HCT116 (cell line): ENCODE measurements around the gene PNN. TPM values are rescaled to one million over a fixed set of nuclear protein-coding genes. Genes with fewer than 3 reads are reported as not detected.

Experiments
- ATAC-seq: fragments of 200-7000 bp; cut with Tn5 transposase; 2 replicates; pipeline ENCODE4 v1.9.1; 2020; ENCODE audit warnings: mild to moderate bottlenecking, moderate library complexity
- BruUV-seq: library from RNA; stranded (reverse); fragments of 400-500 nt; replicated peaks from 2 replicates; lab custom pipeline; 2021; lab: Mats Ljungman, UMichigan
- CTCF ChIA-PET: fragments of 300-600 bp; sonication (Branson Sonifier 250); formaldehyde crosslinking; loops from one replicate; lab custom pipeline; 2021; ENCODE audit warnings: antibody characterized with exemption; lab: Charles Lee
- POLR2A ChIA-PET: fragments of 300-600, 350-600 bp; sonication (Branson Sonifier 250); formaldehyde crosslinking; loops from one replicate; lab custom pipeline; 2021; ENCODE audit warnings: antibody characterized with exemption; lab: Charles Lee
- RAD21 ChIA-PET, 2 experiments: fragments of 300-600 bp; sonication (Branson Sonifier 250); formaldehyde crosslinking; loops; one replicate each; lab custom pipeline; 2023; ENCODE audit warnings: low total read pairs in 2 of 2; ENCODE audit not compliant: uncharacterized antibody in 2 of 2, unreplicated experiment in 2 of 2, low non-redundant PET in 1 of 2; lab: Charles Lee
- DNase-seq: peaks from one replicate; pipeline ENCODE4 v3.0.0-alpha.2; 2010; ENCODE audit warnings: low read depth, low spot score
- H2AFZ ChIP-seq: fragments of 200-600 bp; shearing (Covaris generic), sonication (generic); 2 replicates; pipeline ENCODE4 v1.6.1; 2017; ENCODE audit warnings: low read depth, mixed run types, mixed read lengths, antibody characterized with exemption, low read length; ENCODE audit not compliant: poor library complexity, severe bottlenecking
- H3K27ac ChIP-seq: 2 replicates; pipeline ENCODE4 v1.5.1; 2012; ENCODE audit warnings: low read depth, low read length
- H3K27me3 ChIP-seq: fragments of 200-600 bp; sonication (generic); 2 replicates; pipeline ENCODE4 v1.6.1; 2016; ENCODE audit warnings: mixed run types, low read length, mixed read lengths; ENCODE audit not compliant: insufficient read depth
- H3K36me3 ChIP-seq, 2 experiments: fragments of 200-500 bp in 1 of 2; fragments of 200-600 bp in 1 of 2; sonication (Bioruptor generic) in 1 of 2; sonication (generic) in 1 of 2; 2 replicates each; pipeline versions ENCODE4 v1.5.1 to v1.6.1; 2014 to 2016; ENCODE audit warnings: low read length in 2 of 2, inconsistent platforms in 1 of 2, mixed read lengths in 1 of 2, mixed run types in 1 of 2; ENCODE audit not compliant: insufficient read depth in 2 of 2, control insufficient read depth in 1 of 2
- H3K4me1 ChIP-seq, 2 experiments: fragments of 200-600 bp in 1 of 2; sonication (generic) in 1 of 2; 2 replicates each; pipeline versions ENCODE4 v1.5.1 to v1.6.1; 2012 to 2017; ENCODE audit warnings: low read length in 2 of 2, inconsistent platforms in 1 of 2, mild to moderate bottlenecking in 1 of 2, mixed read lengths in 1 of 2, mixed run types in 1 of 2, moderate library complexity in 1 of 2; ENCODE audit not compliant: insufficient read depth in 2 of 2, control insufficient read depth in 1 of 2
- H3K4me2 ChIP-seq: fragments of 200-600 bp; sonication (generic); 2 replicates; pipeline ENCODE4 v1.6.1; 2017; ENCODE audit warnings: mixed run types, low read length, mixed read lengths
- H3K4me3 ChIP-seq, 2 experiments: fragments of 200-600 bp in 1 of 2; sonication (generic) in 1 of 2; replicated peaks in 1 of 2; 2 replicates each; pipeline ENCODE4 v1.5.1; 2011 to 2016; ENCODE audit warnings: low read length in 2 of 2, control low read depth in 1 of 2, low read depth in 1 of 2, mild to moderate bottlenecking in 1 of 2, mixed read lengths in 1 of 2, mixed run types in 1 of 2
- H3K79me2 ChIP-seq: fragments of 200-600 bp; sonication (generic); 2 replicates; pipeline ENCODE4 v1.6.1; 2017; ENCODE audit warnings: mild to moderate bottlenecking, mixed run types, low read length, moderate library complexity, mixed read lengths; ENCODE audit not compliant: insufficient read depth
- H3K9ac ChIP-seq: fragments of 200-600 bp; sonication (generic); 2 replicates; pipeline ENCODE4 v1.6.1; 2016; ENCODE audit warnings: low read length, mixed read lengths
- H3K9me2 ChIP-seq: fragments of 200-600 bp; sonication (generic), shearing (Covaris generic); 2 replicates; pipeline ENCODE4 v1.6.1; 2017; ENCODE audit warnings: mixed run types, mild to moderate bottlenecking, moderate library complexity; ENCODE audit not compliant: insufficient read depth
- H3K9me3 ChIP-seq, 2 experiments: fragments of 200-500 bp in 1 of 2; fragments of 200-600 bp in 1 of 2; sonication (Bioruptor generic) in 1 of 2; sonication (generic) in 1 of 2; 2 replicates each; pipeline ENCODE4 v1.6.1; 2014 to 2017; ENCODE audit warnings: low read length in 2 of 2, mixed read lengths in 2 of 2, inconsistent platforms in 1 of 2, low read depth in 1 of 2, mild to moderate bottlenecking in 1 of 2, mixed run types in 1 of 2, moderate library complexity in 1 of 2; ENCODE audit not compliant: control insufficient read depth in 1 of 2, insufficient read depth in 1 of 2
- H4K20me1 ChIP-seq: fragments of 200-600 bp; sonication (generic), shearing (Covaris generic); 2 replicates; pipeline ENCODE4 v1.6.1; 2017; ENCODE audit warnings: mixed run types, mild to moderate bottlenecking, moderate library complexity; ENCODE audit not compliant: insufficient read depth
- ATF3 ChIP-seq: IDR thresholded peaks from 2 replicates; pipeline ENCODE4 v1.6.1; 2012
- CBX3 ChIP-seq: IDR thresholded peaks from 2 replicates; pipeline ENCODE4 v1.6.1; 2012; ENCODE audit warnings: low read depth
- CEBPB ChIP-seq: IDR thresholded peaks from 2 replicates; pipeline ENCODE4 v1.6.1; 2012; ENCODE audit warnings: low read depth
- CTCF ChIP-seq, 3 experiments: fragments of 200-600 bp in 1 of 3; sonication (generic) in 1 of 3; IDR thresholded peaks in 2 of 3; conservative IDR thresholded peaks in 1 of 3; 2 replicates each; pipeline ENCODE4 v1.5.1; 2012 to 2017; ENCODE audit warnings: low read depth in 2 of 3, low read length in 2 of 3, antibody characterized with exemption in 1 of 3, borderline replicate concordance in 1 of 3, control low read depth in 1 of 3, mild to moderate bottlenecking in 1 of 3, mixed read lengths in 1 of 3, mixed run types in 1 of 3, moderate library complexity in 1 of 3; ENCODE audit not compliant: insufficient read depth in 1 of 3
- EGR1 ChIP-seq: IDR thresholded peaks from 2 replicates; pipeline ENCODE4 v1.6.1; 2012; ENCODE audit warnings: low read depth
- ELF1 ChIP-seq: IDR thresholded peaks from 2 replicates; pipeline ENCODE4 v1.6.1; 2012; ENCODE audit warnings: low read depth, borderline replicate concordance
- EZH2 ChIP-seq: fragments of 200-600 bp; sonication (generic); IDR thresholded peaks from 2 replicates; pipeline ENCODE4 v1.6.1; 2017; ENCODE audit warnings: antibody characterized with exemption, mixed run types
- EZH2phosphoT487 ChIP-seq: fragments of 200-600 bp; IDR thresholded peaks from 2 replicates; pipeline ENCODE4 v1.6.1; 2018; ENCODE audit warnings: antibody characterized with exemption, borderline replicate concordance
- MAX ChIP-seq: IDR thresholded peaks from 2 replicates; pipeline ENCODE4 v1.6.1; 2012
- POLR2A ChIP-seq: IDR thresholded peaks from 2 replicates; pipeline ENCODE4 v1.7.0; 2011; ENCODE audit warnings: borderline replicate concordance; ENCODE audit not compliant: insufficient read depth, insufficient read length; ENCODE audit errors: extremely low read depth
- POLR2AphosphoS5 ChIP-seq: IDR thresholded peaks from 2 replicates; pipeline ENCODE4 v1.6.1; 2011; ENCODE audit warnings: mild to moderate bottlenecking, low read depth, low read length, moderate library complexity
- RAD21 ChIP-seq: IDR thresholded peaks from 2 replicates; pipeline ENCODE4 v1.6.1; 2012; ENCODE audit warnings: low read depth, mild to moderate bottlenecking
- SP1 ChIP-seq: IDR thresholded peaks from 2 replicates; pipeline ENCODE4 v1.6.1; 2012; ENCODE audit warnings: low read depth
- SRF ChIP-seq: IDR thresholded peaks from 2 replicates; pipeline ENCODE4 v1.6.1; 2012; ENCODE audit warnings: low read depth
- YY1 ChIP-seq: IDR thresholded peaks from 2 replicates; pipeline ENCODE4 v1.6.1; 2011; ENCODE audit warnings: low read length, low read depth, moderate library complexity, mild to moderate bottlenecking; ENCODE audit not compliant: insufficient replicate concordance; ENCODE audit errors: extremely low read depth
- ZBTB33 ChIP-seq: IDR thresholded peaks from 2 replicates; pipeline ENCODE4 v1.6.1; 2011; ENCODE audit warnings: mild to moderate bottlenecking, low read length, moderate library complexity; ENCODE audit not compliant: insufficient replicate concordance; ENCODE audit errors: extremely low read depth
- ZFX ChIP-seq: fragments of 450-650 bp; IDR thresholded peaks from 2 replicates; pipeline ENCODE4 v1.6.1; 2017
- intact Hi-C: fragments of 100-400 bp; cut with micrococcal nuclease; formaldehyde crosslinking; loops from 2 replicates; pipeline ENCODE4 v1.10.0; 2022
- total RNA-seq: library from RNA; stranded (reverse); gene quantifications from one replicate; pipeline ENCODE4 v1.2.1, GENCODE V29; 2021; ENCODE audit not compliant: unreplicated experiment

PNN gene
- total RNA-seq, 1 experiment from 2014 or later: 97.9 TPM

- H3K9me3 ChIP-seq: no peaks in the 10 kb centered on the region
- H3K79me2 ChIP-seq: peaks cover 70% of the 10 kb centered on the region
- TF ChIP-seq CTCF (IDR thresholded peaks at IDR 0.05 in 2 of 3, conservative IDR thresholded peaks at IDR 0.05 in 1 of 3; ENCODE audit: borderline replicate concordance in 1 of 3, insufficient read depth in 1 of 3, low read depth in 2 of 3, low read length in 2 of 3) (no peak), EGR1 (no peak), EZH2phosphoT487 (no peak), POLR2AphosphoS5 (no peak), ATF3 (no peak), SRF (no peak), ELF1 (no peak), ZBTB33 (no peak), YY1 (no peak), CBX3 (no peak), POLR2A (no peak), ZFX (no peak), RAD21 (no peak), EZH2 (no peak), SP1 (no peak), CEBPB (no peak), MAX (no peak)
- TF ChIP-seq, all 23 proteins: peak for 0
- peaks cover 74 to 80% of the 10 kb centered on the region in 2 experiments for H3K36me3 ChIP-seq
- RAD21 ChIA-PET: no interaction called here
- no peak overlapping the region for H2AFZ ChIP-seq
- no peak for DNase-seq
- no peak for ATAC-seq
- POLR2A ChIA-PET: interaction anchor here (0.6 to 3.5 kb wide), 4 partner anchors 9 to 44 kb away, joined by 3 to 10 read pairs (median 4); partner anchors contain the start of gene TRAPPC6B
- CTCF ChIA-PET: no interaction called here
- BruUV-seq: no TSS peak
- no peak overlapping the region for H3K4me3 ChIP-seq
- H3K4me1 ChIP-seq: peaks cover 6 to 13% of the 10 kb centered on the region in 2 experiments; a peak in 3 of 4 replicates
- no peaks in the 10 kb centered on the region for H3K9me2 ChIP-seq
- peaks cover 26% of the 10 kb centered on the region; the same call in 1 of the 2 replicates for H4K20me1 ChIP-seq
- H3K4me2 ChIP-seq: no peak overlapping the region
- no peaks in the 10 kb centered on the region for H3K27me3 ChIP-seq
- intact Hi-C loops: no loop called here
- H3K9ac ChIP-seq: no peak overlapping the region
- no peak overlapping the region for H3K27ac ChIP-seq
Observed at GRCh38 chr14:39179042-39179441, 4.0 kb downstream of the PNN start.
